ENCODE data around the gene C3orf20.

Gene C3orf20

GRCh38 chr3:14674841-14675240 is at the start of gene C3orf20:
TSS of gene C3orf20 (plus strand) at chr3:14675141. CDS start at chr3:14682714, 7,573 bp downstream.
- no peak for DNase-seq (ENCODE audit: low read depth, low spot score)

GRCh38 chr3:14625443-14625842 is 49.5 kb upstream of the C3orf20 start:
- DNase-seq (ENCODE audit: low read depth, low spot score), result no peak

- DNase-seq (ENCODE audit: low read depth, low spot score), result no peak
Observed at GRCh38 chr3:14627815-14628214, 47.1 kb upstream of the C3orf20 start.

- DNase-seq (ENCODE audit: low read depth, low spot score), result no peak
Observed at GRCh38 chr3:14628406-14628805, 46.5 kb upstream of the C3orf20 start.

GRCh38 chr3:14630404-14631100 is 44.4 kb upstream of the C3orf20 start:
- no peak for DNase-seq (ENCODE audit: low read depth, low spot score)

GRCh38 chr3:14631101-14631497 is 43.8 kb upstream of the C3orf20 start:
- DNase-seq (ENCODE audit: low read depth, low spot score), result no peak

- no peak for DNase-seq (ENCODE audit: low read depth, low spot score)
Observed at GRCh38 chr3:14631687-14632441, 43.1 kb upstream of the C3orf20 start.

- DNase-seq (ENCODE audit: low read depth, low spot score), result no peak
Observed at GRCh38 chr3:14632442-14632930, 42.5 kb upstream of the C3orf20 start.

GRCh38 chr3:14633417-14633816 is 41.5 kb upstream of the C3orf20 start:
- DNase-seq (ENCODE audit: low read depth, low spot score), result no peak

GRCh38 chr3:14633819-14634424 is 41.0 kb upstream of the C3orf20 start:
- peak; percentile 13 for DNase-seq (ENCODE audit: low read depth, low spot score)

GRCh38 chr3:14634763-14635400 is 40.1 kb upstream of the C3orf20 start:
- no peak for DNase-seq (ENCODE audit: low read depth, low spot score)

- no peak for DNase-seq (ENCODE audit: low read depth, low spot score)
Observed at GRCh38 chr3:14636496-14637087, 38.3 kb upstream of the C3orf20 start.

- no peak for DNase-seq (ENCODE audit: low read depth, low spot score)
Observed at GRCh38 chr3:14640157-14640562, 34.8 kb upstream of the C3orf20 start.

- no peak for DNase-seq (ENCODE audit: low read depth, low spot score)
Observed at GRCh38 chr3:14640734-14641133, 34.2 kb upstream of the C3orf20 start.

GRCh38 chr3:14641346-14641745 is 33.6 kb upstream of the C3orf20 start:
- DNase-seq (ENCODE audit: low read depth, low spot score), result no peak

GRCh38 chr3:14645453-14645852 is 29.5 kb upstream of the C3orf20 start:
- DNase-seq (ENCODE audit: low read depth, low spot score), result no peak

- no peak for DNase-seq (ENCODE audit: low read depth, low spot score)
Observed at GRCh38 chr3:14646131-14646573, 28.8 kb upstream of the C3orf20 start.

- no peak for DNase-seq (ENCODE audit: low read depth, low spot score)
Observed at GRCh38 chr3:14646589-14647413, 28.1 kb upstream of the C3orf20 start.

- no peak for DNase-seq (ENCODE audit: low read depth, low spot score)
Observed at GRCh38 chr3:14647976-14648955, 26.7 kb upstream of the C3orf20 start.
